Keratinocyte (primary cell): ENCODE results near the gene CADM2.

ENCODE experiments used
- CTCF ChIP-seq, 3 experiments: IDR thresholded peaks in 1 of 3; conservative IDR thresholded peaks in 1 of 3; optimal IDR thresholded peaks in 1 of 3; 2 replicates in 2 of 3; 3 replicates in 1 of 3; pipeline versions ENCODE3 to v1.5.1; 2011; ENCODE audit warnings: low read length in 3 of 3, mild to moderate bottlenecking in 3 of 3, moderate library complexity in 2 of 3, control low read depth in 1 of 3, inconsistent platforms in 1 of 3; ENCODE audit not compliant: insufficient read depth in 2 of 3; ENCODE audit errors: extremely low read depth in 1 of 3
- EZH2 ChIP-seq: IDR thresholded peaks from one replicate; pipeline ENCODE4 v1.6.1; 2012; ENCODE audit warnings: inconsistent platforms, mild to moderate bottlenecking, low read length, moderate library complexity

- TF ChIP-seq CTCF (optimal IDR thresholded peaks at IDR 0.05 in 1 of 3, IDR thresholded peaks at IDR 0.05 in 1 of 3, conservative IDR thresholded peaks at IDR 0.05 in 1 of 3; ENCODE audit: extremely low read depth in 1 of 3, insufficient read depth in 2 of 3, low read length in 3 of 3) (no peak), EZH2 (no peak)
Observed at GRCh38 chr3:84961521-84962255, 2.9 kb downstream of the CADM2 start.
